GM18502 (cell line): ENCODE data around the gene BHLHA15.

ENCODE experiments used
- ATAC-seq: cut with Tn5 transposase; IDR thresholded peaks from one replicate; pipeline ENCODE4 v1.9.1; 2021; ENCODE audit warnings: mild to moderate bottlenecking; ENCODE audit not compliant: unreplicated experiment, poor library complexity

Gene BHLHA15

DNA sequence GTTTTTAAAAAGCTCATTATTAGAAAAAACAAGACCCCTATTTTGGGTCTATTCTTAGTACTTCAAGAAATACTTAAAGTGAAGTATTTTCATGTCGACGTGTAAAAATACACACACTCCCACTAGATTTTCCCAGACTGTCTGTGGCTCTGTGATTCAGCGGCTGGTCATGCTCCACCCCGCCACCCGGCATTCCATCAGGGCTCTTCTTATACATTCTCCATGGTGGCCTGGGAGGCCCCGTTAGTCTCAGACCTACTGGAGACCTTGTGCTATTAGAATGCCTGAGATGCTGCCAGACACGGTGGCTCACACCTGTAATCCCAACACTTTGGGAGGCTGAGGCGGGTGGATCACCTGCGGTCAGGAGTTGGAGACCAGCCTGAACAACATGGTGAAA lies 27.7 kb downstream of the BHLHA15 start:
- no peak for ATAC-seq

DNA sequence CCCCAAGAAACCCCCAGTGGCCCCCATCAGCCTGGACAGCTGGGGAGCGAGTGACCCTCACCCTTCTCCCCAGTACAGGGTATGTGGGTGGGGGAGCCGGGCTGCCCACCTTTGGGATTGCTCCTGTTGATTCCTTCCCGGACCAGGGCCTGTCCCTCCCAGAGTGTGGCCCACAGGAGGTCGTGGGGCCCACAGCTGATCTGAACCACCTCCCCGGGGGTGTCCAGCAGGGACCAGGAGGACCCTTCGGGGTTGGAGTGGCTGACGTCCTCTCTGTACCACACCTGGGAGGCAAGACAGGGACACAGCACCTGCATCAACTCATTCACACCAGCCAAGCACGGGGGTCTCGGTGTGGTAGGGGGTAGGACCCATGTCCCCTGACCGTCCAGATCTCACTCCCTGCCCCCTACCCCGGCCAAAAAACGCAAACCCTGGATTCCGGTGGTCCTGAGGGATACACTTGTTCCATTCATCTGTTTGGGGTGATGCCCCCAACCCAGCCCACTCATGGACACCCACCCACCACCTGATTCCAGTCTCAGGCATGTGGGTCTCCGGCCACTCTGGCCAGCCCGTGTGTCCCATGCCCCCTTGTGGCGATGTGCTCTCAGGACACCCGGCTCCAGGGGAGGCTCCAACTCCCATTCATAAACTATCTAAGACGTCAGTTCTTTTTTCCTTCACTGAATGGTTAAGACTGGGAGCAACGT lies 29.9 kb downstream of the BHLHA15 start:
- no peak for ATAC-seq

- no peak for ATAC-seq
Measured at GRCh38 chr7:98241674-98242241, 30.5 kb downstream of the BHLHA15 start.

GRCh38 chr7:98242342-98242741 lies 31.1 kb downstream of the BHLHA15 start:
- no peak for ATAC-seq

DNA sequence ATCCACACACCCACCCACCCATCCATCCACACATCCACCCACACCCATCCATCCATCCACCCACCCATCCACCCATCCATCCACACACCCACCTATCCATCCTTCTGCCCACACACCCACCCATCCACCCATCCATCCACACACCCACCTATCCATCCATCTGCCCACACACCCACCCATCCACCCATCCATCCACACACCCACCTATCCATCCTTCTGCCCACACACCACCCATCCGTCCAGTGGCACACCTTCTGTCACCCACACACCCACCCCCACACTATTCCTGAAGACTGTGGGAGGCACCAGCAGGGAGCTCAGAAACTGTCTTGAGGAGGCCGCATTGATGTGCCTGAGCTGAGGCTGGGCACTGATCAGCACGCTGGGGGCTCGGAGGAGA lies 31.7 kb downstream of the BHLHA15 start:
- ATAC-seq: no peak

- ATAC-seq: no peak
Measured at GRCh38 chr7:98244871-98245270, 33.6 kb downstream of the BHLHA15 start.

DNA sequence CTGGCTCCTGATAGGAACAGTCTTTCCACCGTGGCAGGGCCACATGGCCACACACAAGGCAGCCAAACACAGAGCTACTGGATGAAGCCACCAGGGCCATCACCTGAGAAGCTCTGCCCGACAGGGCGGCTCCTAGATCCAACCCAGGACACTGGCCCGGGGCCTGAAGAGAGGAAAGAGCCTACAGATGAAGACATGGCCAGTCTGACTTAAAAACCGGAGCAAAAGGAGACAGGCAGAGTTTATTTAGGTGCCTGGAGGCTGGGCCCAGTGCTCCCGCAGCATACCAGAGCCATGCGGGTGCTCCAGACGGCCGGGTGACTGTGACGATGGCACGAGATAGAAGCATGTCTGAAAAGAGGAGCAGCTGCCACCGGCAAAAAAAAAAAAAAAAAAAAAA lies 36.9 kb downstream of the BHLHA15 start:
- no peak for ATAC-seq

DNA sequence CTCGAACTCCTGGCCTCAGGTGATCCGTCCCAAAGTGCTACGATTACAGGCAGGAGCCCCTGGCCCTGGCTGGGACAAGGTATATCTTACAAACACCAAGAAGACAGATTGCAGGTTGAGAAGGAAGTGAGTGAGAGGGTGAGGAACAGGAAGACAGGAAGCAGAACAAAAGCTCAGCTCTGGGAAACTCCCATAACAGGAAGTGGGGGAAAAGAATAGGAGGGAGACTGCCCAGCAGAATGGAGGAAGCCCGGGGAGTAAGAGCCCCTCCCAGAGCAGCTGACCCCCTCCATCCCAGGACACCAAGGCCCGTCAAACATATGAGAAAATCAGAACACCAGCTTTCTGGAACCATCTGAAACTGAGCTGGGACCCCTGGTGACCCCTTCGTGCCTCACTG lies 37.9 kb downstream of the BHLHA15 start:
- no peak for ATAC-seq

DNA sequence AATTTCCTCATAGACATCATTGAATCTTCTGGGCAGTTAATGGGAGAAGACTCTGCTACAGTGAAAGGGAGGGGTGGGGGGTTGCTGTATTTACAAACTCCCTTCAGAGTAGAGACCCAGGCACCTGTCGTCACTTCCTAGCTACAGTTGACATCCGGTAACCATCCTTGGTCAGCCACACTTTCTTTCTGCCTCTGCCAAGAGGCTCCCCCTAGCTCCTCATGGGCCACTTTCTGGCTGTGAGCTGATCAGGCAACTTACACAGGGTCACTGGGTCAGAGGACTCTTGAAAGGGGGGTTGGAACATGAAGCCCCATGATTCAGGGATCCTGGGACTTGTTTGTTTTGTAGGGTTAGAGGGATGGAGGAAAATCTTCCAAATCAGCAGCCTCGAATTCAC lies 39.5 kb downstream of the BHLHA15 start:
- ATAC-seq: no peak

GRCh38 chr7:98251231-98251600 lies 40.0 kb downstream of the BHLHA15 start:
- peak; percentile 25 for ATAC-seq

DNA sequence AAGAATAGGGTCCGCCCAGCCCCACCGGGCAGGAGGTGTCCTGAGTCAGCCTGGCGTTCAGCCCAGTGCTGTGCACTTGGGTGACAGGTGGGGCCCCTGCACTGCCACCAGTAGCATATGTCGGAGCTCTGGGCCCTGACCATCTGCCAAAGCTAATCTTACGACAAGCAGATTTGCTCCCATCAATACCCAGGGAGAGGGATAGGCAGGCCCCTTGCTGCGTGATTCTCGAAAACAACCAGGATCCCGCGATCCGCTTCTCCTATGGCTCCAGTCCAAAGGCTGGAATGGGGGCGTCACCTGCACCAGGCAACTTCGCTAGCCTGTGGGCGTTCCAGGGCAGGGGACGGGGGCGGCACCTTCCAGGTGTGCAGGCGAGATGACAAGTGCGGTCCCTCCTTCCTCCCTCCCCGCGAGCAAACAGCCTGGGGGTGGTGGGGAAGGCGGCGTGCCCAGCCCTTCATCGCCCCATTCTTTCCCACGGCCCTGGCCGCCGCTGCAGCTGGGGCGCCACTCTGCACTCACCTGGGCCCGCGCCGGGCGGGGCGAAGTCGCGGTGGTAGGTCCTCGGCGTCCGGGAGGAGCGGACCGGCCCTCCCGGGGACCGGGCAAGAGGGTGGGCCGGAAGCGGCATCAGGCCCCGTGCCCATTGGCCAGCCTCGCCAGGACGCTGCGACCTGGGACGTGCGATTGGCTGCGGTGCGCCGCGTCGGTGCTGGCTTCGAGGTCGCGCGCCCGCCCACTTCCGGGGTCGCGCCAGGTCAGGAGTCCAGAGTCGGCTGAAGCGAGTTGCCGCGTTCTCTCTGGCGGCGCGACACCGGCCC lies 40.6 kb downstream of the BHLHA15 start, which contains the start of gene TECPR1:
Gene TECPR1, minus strand, starts transcription at position 632 of the 824 bp plus-strand sequence. CDS start 6,086 bp downstream, outside the sequence.
- peak; percentile 98 for ATAC-seq

DNA sequence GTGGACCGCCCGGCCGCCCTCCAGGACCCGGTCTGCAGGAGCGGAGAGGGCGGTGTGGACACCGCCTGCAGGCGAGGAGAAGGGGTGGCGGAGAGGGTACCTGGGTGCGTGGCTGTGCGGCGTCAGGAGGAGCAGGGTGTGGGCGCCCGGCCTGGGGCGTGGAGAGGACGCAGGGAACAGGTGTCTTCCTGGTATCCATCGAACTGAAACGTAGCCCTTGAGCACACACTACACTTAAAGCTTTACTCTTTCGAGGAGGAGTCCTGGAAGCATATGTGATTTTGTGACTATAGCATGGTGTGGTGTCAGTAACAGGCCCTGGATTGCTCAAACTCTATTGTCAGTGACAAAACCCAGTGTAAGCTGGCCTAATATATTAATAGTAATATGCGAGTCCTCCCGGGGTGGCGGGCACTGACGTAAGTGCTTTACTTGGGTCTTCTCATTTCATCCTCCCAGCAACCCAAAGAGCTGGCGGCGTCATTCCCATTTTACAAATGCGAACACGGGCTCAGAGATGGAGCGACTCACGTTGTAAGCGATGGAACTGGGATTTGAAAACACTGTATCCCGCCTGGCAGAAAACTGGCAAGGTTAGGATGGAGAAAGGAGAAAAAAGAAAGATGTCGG lies 41.3 kb downstream of the BHLHA15 start:
- ATAC-seq: peak; percentile 43

- ATAC-seq: no peak
Measured at GRCh38 chr7:98254516-98254915, 43.3 kb downstream of the BHLHA15 start.

DNA sequence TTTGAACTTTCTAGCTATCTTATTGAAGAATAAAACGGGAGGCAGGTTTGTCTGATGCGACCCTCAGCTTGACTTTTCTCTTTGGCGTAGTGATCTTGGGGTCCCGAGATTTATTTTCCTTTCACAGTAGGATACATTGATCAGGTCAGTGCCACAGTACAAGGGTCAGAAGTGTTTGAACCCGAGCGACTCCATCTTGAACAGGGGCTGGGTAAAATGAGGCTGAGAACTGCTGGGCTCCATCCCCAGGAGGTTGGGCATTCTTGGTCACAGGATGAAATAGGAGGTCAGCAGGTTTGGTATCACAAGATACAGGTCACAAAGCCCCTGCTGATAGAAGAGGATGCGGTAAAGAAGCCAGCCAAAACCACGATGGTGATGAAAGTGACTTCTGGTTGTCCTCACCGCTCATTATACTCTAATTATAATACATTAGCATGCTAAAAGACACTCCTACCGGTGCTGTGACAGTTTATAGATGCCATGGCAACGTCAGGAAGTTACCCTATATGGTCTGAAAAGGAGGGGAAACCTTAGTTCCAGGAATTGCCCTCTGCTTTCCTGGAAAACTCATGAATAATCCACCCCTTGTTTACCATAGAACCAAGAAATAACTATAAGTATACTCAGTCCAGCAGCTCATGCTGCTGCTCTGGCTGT lies 43.8 kb downstream of the BHLHA15 start:
- ATAC-seq: no peak

- no peak for ATAC-seq
Measured at GRCh38 chr7:98256431-98256830, 45.2 kb downstream of the BHLHA15 start.

- no peak for ATAC-seq
Measured at GRCh38 chr7:98257701-98258100, 46.5 kb downstream of the BHLHA15 start.
